Measurements from ENCODE around the gene BICRA. TPM values are rescaled to one million over a fixed set of nuclear protein-coding genes. Genes with fewer than 3 reads are reported as not detected.

BICRA gene
- total RNA-seq, 1 experiment from 2014 or later, result 23.1 TPM

DNA sequence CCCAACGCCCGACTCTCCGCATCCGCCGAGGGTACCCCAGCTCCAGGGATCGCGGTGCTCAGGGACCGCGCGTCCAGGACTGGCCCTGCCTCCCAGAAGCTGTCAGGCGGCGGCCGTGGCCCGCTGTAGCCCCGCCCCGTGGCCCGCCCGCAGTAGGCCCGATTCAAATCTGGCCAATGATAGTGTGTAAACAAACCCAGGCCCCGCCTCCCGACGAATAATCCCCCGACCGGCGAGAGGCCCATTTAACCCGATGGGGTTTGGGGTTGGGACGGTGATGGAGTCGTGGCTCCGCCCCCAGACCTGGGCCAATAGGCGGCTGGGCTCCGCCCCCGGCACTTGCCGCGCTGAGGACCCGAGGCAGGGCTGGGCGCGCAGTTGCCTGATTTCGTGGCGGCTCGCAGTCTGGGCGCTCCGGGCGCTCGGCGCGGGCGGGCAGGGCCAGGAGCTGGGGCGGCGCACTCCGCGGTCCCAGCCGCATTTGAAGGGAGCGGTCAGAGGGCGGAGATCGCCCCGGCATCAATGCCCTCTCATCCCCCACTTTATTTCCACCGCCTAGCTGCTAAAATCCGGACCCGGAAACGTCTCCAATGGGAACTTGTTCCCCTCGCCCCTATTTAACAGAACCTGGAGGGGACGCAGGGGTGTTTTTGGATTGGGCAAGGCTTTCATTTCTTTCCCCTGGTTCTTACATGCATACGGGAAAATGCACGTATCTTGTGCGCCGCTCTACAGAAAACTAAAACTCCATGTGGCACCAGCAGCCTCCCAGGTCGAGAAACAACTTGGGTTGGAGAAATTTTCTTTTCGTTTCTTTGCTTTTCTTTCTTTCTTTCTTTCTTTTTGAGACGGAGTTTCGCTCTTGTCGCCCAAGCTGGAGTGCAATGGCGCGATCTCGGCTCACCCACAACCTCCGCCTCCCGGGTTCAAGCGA is 8.4 kb upstream of the BICRA start:
- intact Hi-C loops (cut with micrococcal nuclease; ENCODE audit: unreplicated experiment), result loop anchor here (5.0 kb wide), 1 partner anchor 83 kb away; the partner anchor contains the start of gene NAPA

DNA sequence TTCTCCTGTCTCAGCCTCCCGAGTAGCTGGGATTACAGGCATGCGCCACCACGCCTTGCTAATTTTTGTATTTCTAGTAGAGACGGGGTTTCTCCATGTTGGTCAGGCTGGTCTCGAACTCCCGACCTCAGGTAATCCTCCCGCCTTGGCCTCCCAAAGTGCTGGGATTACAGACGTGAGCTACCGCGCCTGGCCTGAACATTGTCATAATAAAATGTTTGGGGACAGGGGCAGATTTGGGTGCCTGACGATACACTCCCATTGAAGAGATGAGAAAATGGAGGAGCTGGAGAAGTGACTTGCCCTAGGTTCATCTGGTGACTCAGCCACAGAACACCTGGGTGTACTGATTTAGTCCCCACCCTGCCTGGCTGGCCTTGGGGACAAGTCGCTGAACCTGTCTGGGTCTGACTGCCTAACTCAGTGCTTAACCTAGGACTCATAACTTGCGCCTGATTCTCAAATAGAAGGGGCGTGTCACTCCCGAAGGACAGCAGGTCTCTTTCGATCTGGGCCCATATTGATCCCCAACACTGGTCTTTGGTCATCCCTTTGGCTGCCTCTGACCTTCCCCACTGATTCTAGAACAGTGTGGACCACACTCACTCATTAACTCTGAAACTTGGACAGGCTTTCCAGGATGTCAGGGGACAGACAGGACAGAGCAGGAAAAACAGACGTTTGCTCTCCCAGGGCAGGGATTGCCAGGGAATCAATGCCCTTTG is 7.6 kb upstream of the BICRA start:
- BruUV-seq (replicated peaks), result no TSS peak
- peak overlapping the region; percentile 63 for H3K4me3 ChIP-seq (ENCODE audit: low read depth, low read length, poor library complexity, severe bottlenecking)
- TF ChIP-seq, protein P1, sequence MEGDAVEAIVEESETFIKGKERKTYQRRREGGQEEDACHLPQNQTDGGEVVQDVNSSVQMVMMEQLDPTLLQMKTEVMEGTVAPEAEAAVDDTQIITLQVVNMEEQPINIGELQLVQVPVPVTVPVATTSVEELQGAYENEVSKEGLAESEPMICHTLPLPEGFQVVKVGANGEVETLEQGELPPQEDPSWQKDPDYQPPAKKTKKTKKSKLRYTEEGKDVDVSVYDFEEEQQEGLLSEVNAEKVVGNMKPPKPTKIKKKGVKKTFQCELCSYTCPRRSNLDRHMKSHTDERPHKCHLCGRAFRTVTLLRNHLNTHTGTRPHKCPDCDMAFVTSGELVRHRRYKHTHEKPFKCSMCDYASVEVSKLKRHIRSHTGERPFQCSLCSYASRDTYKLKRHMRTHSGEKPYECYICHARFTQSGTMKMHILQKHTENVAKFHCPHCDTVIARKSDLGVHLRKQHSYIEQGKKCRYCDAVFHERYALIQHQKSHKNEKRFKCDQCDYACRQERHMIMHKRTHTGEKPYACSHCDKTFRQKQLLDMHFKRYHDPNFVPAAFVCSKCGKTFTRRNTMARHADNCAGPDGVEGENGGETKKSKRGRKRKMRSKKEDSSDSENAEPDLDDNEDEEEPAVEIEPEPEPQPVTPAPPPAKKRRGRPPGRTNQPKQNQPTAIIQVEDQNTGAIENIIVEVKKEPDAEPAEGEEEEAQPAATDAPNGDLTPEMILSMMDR (conservative IDR thresholded peaks at IDR 0.05; ENCODE audit: low read depth, low read length), result no peak
- TF ChIP-seq EZH2 (IDR thresholded peaks at IDR 0.05; ENCODE audit: borderline replicate concordance, low read depth, low read length, poor library complexity, severe bottlenecking), result no peak

More for the DNA sequence above, 8.4 kb upstream of the BICRA start:
- TSS peak; percentile 94 for BruUV-seq (replicated peaks)
- DNase-seq (ENCODE audit: low spot score), result peak; percentile 100
- Histone ChIP-seq H3K36me3 (ENCODE audit: insufficient read depth, low read length, poor library complexity, severe bottlenecking) (no peaks in the 10 kb centered on the region), H3K4me3 (ENCODE audit: low read depth, low read length, poor library complexity, severe bottlenecking) (peak overlapping the region; percentile 63), H3K9me3 (ENCODE audit: low read depth, low read length, poor library complexity, severe bottlenecking) (no peaks in the 10 kb centered on the region), H3K27ac (ENCODE audit: low read depth, low read length, poor library complexity, severe bottlenecking) (peak overlapping the region; percentile 88), H3K4me1 (ENCODE audit: insufficient read depth, low read length, poor library complexity, severe bottlenecking) (peaks cover 7% of the 10 kb centered on the region), H3K27me3 (replicated peaks; ENCODE audit: insufficient read depth, low read depth, low read length, poor library complexity) (no peaks in the 10 kb centered on the region)
- no peak for TF ChIP-seq EZH2 (IDR thresholded peaks at IDR 0.05; ENCODE audit: borderline replicate concordance, low read depth, low read length, poor library complexity, severe bottlenecking)
- TF ChIP-seq, protein P1 (conservative IDR thresholded peaks at IDR 0.05; ENCODE audit: low read depth, low read length), result no peak
- CTCF ChIA-PET, result no interaction called here
- POLR2A ChIA-PET (ENCODE audit: low non-redundant PET), result no interaction called here

DNA sequence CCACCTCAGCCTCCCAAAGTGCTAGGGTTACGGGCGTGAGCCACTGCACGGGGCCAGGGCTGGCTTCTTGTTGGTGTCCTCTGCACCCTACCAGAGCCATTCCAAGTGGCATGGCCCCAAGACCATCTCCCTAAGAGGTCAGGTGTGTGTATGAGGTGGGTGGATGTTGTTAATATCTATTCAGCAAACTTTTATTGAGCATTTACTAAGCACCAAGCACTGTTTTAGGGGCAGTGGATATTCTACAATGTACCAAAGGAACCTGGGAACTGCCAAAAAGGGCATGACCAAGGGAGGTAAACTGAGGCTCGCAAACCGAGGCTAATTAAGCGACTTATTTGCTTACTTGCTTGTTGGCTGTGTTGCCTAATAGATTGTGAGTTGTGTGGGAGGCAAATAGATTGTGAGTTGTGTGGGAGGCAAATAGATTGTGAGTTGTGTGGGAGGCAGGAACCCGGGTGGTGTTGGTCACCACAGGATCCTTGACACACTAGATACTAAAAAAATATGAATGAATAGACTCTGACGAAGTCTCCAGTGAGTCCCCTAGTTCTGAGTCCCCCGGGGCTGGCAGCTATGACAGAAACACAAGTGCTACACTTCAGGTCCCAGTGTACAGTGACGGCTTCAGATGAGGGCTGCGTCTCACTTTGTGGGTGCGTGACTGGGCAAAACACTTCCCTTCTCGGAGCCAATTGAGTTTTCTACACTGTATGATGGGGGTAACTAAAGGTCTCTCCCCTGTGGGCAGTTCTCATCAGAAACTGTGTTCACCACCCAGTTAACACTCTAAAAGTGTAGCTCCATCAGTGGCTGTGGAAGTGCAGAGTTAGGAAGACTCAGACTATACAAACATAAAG is 5.0 kb upstream of the BICRA start:
- Histone ChIP-seq H3K4me1 (ENCODE audit: insufficient read depth, low read length, poor library complexity, severe bottlenecking) (peaks cover 3% of the 10 kb centered on the region), H3K27me3 (replicated peaks; ENCODE audit: insufficient read depth, low read depth, low read length, poor library complexity) (no peaks in the 10 kb centered on the region), H3K27ac (ENCODE audit: low read depth, low read length, poor library complexity, severe bottlenecking) (no peak overlapping the region), H3K9me3 (ENCODE audit: low read depth, low read length, poor library complexity, severe bottlenecking) (no peaks in the 10 kb centered on the region), H3K4me3 (ENCODE audit: low read depth, low read length, poor library complexity, severe bottlenecking) (no peak overlapping the region), H3K36me3 (ENCODE audit: insufficient read depth, low read length, poor library complexity, severe bottlenecking) (no peaks in the 10 kb centered on the region)
- BruUV-seq (replicated peaks), result no TSS peak
- CTCF ChIA-PET, result no interaction called here
- DNase-seq (ENCODE audit: low spot score), result peak; percentile 27
- intact Hi-C loops (cut with micrococcal nuclease; ENCODE audit: unreplicated experiment), result loop anchor here (5.0 kb wide), 1 partner anchor 87 kb away; the partner anchor contains the start of gene NAPA
- no peak for TF ChIP-seq EZH2 (IDR thresholded peaks at IDR 0.05; ENCODE audit: borderline replicate concordance, low read depth, low read length, poor library complexity, severe bottlenecking)
- TF ChIP-seq, protein P1 (conservative IDR thresholded peaks at IDR 0.05; ENCODE audit: low read depth, low read length), result no peak
- POLR2A ChIA-PET (ENCODE audit: low non-redundant PET), result no interaction called here

More for the DNA sequence above, 7.6 kb upstream of the BICRA start:
- Histone ChIP-seq H3K27me3 (replicated peaks; ENCODE audit: insufficient read depth, low read depth, low read length, poor library complexity) (no peaks in the 10 kb centered on the region), H3K4me1 (ENCODE audit: insufficient read depth, low read length, poor library complexity, severe bottlenecking) (peaks cover 7% of the 10 kb centered on the region), H3K27ac (ENCODE audit: low read depth, low read length, poor library complexity, severe bottlenecking) (peak overlapping the region; percentile 88), H3K9me3 (ENCODE audit: low read depth, low read length, poor library complexity, severe bottlenecking) (no peaks in the 10 kb centered on the region), H3K36me3 (ENCODE audit: insufficient read depth, low read length, poor library complexity, severe bottlenecking) (no peaks in the 10 kb centered on the region)
- POLR2A ChIA-PET (ENCODE audit: low non-redundant PET), result no interaction called here
- CTCF ChIA-PET, result no interaction called here
- no peak for DNase-seq (ENCODE audit: low spot score)
- intact Hi-C loops (cut with micrococcal nuclease; ENCODE audit: unreplicated experiment), result loop anchor here (5.0 kb wide), 1 partner anchor 84 kb away; the partner anchor contains the start of gene NAPA
